Measurements from ENCODE around the gene ZNF507.
A peak's percentile ranks its signal among the peaks of the same experiment; 100 is the strongest.
"Not testable (repeated sequence)": the region's sequence is repeated elsewhere in the genome, so short reads cannot be mapped to it uniquely, and the experiment has no call there.

Gene ZNF507

DNA sequence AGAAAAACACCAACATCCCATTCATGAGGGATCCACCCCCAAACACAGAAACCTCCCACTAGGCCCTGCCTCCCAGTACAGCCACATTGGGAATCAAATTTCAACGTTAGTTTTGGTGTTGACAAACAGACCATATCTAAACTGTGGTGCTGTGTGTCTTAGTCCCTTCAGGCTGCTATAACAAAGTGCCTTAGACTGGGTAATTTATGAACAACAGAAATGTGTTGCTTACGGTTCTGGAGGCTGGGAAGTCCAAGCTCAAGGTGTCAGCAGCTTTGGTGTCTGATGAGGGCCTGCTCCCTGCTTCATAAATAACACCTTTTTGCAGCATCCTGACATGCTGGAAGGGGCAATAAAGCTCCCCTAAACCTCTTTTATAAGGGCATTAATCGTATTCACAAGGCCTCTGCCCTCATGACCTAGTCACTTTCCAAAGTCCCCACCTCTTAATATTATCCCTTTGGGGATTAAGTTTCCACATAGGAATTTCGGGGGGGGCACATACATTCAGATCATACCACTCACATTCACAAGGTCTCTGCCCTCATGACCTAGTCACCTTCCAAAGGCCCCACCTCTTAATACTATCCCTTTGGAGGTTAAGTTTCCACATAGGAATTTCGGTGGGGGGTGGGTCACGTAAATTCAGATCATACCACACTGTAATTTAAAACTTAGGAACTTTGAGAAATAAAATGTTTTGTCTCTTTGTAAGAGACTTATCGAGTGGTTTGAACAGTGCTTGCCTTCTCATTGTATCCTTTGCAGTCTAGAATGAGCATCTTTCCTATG is 27.5 kb downstream of the ZNF507 start:
- DNase-seq: no peak

- DNase-seq: no peak
Measured at GRCh38 chr19:32373585-32374295, 28.3 kb downstream of the ZNF507 start.

DNA sequence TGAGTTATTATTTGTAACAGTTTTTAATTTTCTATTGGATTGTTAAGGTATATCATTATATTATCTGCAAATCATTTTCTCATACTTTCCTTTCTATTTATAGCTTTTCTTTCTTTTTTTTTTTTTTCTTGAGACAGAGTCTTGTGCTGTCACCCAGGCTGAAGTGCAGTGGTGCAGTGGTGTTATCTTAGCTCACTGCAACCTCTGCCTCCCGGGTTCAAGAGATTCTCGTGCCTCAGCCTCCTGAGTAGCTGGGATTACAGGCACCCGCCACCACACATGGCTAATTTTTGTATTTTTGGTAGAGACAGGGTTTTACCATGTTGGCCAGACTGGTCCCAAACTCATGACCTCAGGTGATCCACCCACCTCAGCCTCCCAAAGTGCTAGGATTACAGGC is 29.0 kb downstream of the ZNF507 start:
- DNase-seq: not testable (repeated sequence)

- not testable (repeated sequence) for DNase-seq
Measured at GRCh38 chr19:32377088-32377487, 31.7 kb downstream of the ZNF507 start.

- no peak for DNase-seq
Measured at GRCh38 chr19:32380269-32380668, 34.9 kb downstream of the ZNF507 start.

DNA sequence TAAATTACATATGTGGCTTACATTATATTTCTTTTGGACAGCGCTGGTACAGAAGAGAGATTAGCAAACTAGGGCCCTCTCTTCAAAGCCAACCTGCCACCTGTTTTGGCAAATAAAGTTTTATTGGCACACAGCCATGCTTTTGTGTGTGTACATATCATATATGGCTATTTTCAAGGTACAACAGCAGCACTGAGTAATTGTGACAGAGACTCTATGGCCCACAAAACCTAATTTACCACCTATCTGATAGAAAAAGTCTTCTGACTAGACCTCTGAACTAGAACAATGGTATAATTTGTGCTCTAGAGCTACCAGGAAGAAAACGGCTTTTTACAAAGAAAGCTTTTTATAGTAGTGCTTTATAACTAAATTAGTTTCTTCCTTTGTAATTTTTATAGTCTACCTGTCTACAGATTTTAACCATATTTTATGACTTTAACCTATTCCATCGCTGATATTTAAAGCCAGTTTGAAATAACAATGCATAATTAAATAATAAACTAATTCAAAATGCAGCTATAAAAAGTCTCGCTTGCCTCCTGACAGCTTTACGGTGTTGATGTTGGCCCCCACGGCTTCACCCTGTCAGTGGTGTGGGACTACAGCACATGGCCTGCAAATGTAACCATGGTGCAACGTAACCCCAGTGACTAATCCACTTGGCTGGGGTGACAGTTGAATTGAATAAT is 42.4 kb downstream of the ZNF507 start:
- DNase-seq: no peak

DNA sequence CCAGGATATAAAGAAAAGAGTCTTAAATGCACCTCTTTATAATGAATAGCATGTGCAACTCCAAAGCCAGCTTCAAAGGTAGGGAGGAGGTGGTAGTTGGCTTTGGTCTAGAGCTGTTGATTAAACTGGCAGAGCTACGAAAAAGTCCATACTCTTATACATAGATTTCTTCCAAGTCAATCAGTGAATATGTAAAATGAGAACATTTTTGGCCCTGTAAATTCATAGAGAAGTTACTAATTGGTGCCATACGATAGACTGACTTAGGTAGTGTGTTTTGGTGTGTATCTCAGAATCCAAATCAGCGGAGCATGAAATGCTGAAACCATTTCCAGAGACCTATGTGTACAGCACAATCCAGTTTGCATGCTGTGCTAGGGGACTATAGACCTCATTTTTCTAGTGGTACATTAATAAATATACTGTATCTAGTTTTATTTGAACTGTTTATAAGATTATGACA is 43.0 kb downstream of the ZNF507 start:
- DNase-seq: no peak

DNA sequence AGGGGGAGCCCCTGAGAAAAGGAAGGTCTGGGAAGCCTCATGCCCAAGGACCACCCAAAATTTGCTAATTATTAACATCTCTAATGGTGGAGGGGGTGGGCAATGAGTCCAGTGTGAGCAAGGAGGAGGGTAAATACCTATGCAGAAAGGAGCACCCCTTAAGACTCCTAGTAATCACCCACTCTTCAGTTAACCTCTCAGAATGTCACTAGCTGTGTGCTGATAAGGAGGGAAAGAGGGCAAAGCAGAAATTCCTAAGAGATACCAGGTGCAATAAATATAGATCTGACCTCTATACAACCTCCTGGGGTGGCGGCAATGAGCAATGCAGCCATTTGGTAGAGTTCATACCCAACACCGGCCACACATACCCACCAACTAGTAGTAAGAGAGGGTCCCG is 47.5 kb downstream of the ZNF507 start:
- DNase-seq: no peak

- no peak for DNase-seq
Measured at GRCh38 chr19:32396046-32396652, 50.7 kb downstream of the ZNF507 start.

- no peak for DNase-seq
Measured at GRCh38 chr19:32397671-32398101, 52.3 kb downstream of the ZNF507 start.

DNA sequence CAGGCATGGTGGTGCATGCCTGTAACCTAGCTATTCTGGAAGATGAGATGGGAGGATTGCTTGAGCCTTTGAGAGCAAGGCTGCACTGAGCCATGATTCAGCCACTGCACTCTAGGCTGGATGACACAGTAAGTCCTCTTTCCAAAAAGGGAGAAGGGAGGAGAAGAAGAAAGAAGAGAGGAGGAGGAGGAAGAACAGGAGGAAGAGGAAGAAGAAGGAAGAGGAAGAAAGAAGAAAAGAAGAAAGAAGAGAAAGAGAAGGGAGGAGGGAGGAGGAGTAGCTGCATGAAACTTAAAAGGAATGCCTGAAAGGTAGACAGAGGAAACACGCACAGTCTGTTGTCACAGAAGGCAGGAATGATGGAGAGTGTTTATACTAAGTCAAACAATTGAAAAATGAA is 56.6 kb downstream of the ZNF507 start:
- DNase-seq: no peak

- no peak for DNase-seq
Measured at GRCh38 chr19:32403291-32403995, 58.0 kb downstream of the ZNF507 start.

- no peak for DNase-seq
Measured at GRCh38 chr19:32404213-32404932, 59.0 kb downstream of the ZNF507 start.

DNA sequence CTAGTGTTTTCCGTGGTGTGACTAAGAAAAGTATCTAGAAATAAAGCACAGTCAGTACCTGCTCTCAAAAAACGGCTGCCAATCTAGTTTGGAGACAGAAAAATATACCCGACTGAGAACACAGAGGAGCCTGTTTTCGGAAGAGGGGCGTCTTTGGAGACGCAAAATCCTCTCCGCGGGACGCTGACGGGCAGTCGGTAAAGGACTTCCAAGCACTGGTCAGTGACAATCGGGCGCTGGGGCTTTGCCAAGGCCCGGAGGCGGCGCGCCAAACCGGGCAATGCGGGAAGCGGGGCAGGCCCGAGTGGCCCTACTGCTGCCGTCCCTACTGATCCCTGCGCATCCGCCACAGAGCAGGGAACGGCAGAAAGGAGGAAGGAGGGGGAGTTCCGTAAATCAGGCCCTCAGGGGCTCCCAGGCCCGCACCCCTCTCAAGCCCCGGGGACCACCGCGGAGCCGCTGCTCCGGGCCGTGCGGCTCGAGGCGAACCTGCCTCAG is 59.6 kb downstream of the ZNF507 start:
- DNase-seq: no peak

GRCh38 chr19:32405431-32406160 is 60.2 kb downstream of the ZNF507 start, which contains the start of gene DPY19L3:
Gene DPY19L3 (plus strand): TSS chr19:32405770. CDS start chr19:32408254, 2,484 bp downstream.
- DNase-seq: peak; percentile 96

GRCh38 chr19:32406161-32407003 is 61.0 kb downstream of the ZNF507 start:
- DNase-seq: no peak

- DNase-seq: no peak
Measured at GRCh38 chr19:32407004-32407992, 61.9 kb downstream of the ZNF507 start.

DNA sequence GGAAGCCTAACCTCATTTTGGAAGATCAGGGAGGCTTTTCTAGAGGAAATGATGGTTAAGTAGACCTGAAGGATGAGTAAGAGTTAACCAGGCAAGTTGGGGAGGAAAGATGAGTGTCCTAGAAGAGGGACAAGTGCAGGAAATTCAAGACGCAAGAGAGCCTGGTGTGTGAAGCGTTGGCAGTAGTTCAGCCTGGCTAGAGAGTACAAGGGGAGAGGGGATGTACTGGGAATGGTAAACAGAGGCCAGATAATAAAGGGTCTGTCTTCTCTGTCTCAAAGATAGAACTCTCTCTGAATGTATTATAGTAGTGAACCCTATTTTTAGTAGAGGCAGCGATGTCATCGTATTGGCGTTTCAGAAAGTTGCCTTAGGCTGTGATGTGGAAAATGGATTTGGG is 69.8 kb downstream of the ZNF507 start:
- DNase-seq: no peak

All from activated effector memory CD4-positive, alpha-beta T cell treated with anti-CD3 and anti-CD28 coated beads, Interleukin-2, amount 50 U/mL, for 16 hours (primary cell).